ENCODE data around the gene MGST3. TPM values are rescaled to one million over a fixed set of nuclear protein-coding genes. Genes with fewer than 3 reads are reported as not detected.
"Not testable (repeated sequence)": the region's sequence is repeated elsewhere in the genome, so short reads cannot be mapped to it uniquely, and the experiment has no call there.

The MGST3 gene
- total RNA-seq, 1 experiment from 2014 or later: 148 TPM

GRCh38 chr1:165671526-165671925 is 40.5 kb downstream of the MGST3 start:
- Histone ChIP-seq H3K36me3 (peaks cover 48% of the 10 kb centered on the region), H3K4me3 (no peak overlapping the region), H3K27me3 (no peaks in the 10 kb centered on the region), H3K9me3 (peaks cover 1% of the 10 kb centered on the region; the same call in 1 of the 2 replicates)
- DNase-seq: no peak

GRCh38 chr1:165674599-165674998 is 43.6 kb downstream of the MGST3 start:
- Histone ChIP-seq H3K36me3 (peaks cover 56% of the 10 kb centered on the region), H3K4me3 (no peak overlapping the region), H3K9me3 (peaks cover 3% of the 10 kb centered on the region; the same call in 1 of the 2 replicates), H3K27me3 (no peaks in the 10 kb centered on the region)
- no peak for DNase-seq

GRCh38 chr1:165675794-165676193 is 44.8 kb downstream of the MGST3 start:
- Histone ChIP-seq H3K36me3 (peaks cover 66% of the 10 kb centered on the region), H3K27me3 (no peaks in the 10 kb centered on the region), H3K4me3 (no peak overlapping the region), H3K9me3 (peaks cover 3% of the 10 kb centered on the region; the same call in 1 of the 2 replicates)
- no peak for DNase-seq

- DNase-seq: no peak
- peaks cover 3% of the 10 kb centered on the region; the same call in 1 of the 2 replicates for H3K9me3 ChIP-seq
- peaks cover 78% of the 10 kb centered on the region for H3K36me3 ChIP-seq
- no peak overlapping the region for H3K4me3 ChIP-seq
- no peaks in the 10 kb centered on the region for H3K27me3 ChIP-seq
Measured at GRCh38 chr1:165678509-165678908, 47.5 kb downstream of the MGST3 start.

- Histone ChIP-seq H3K9me3 (peaks cover 3% of the 10 kb centered on the region; the same call in 1 of the 2 replicates), H3K27me3 (no peaks in the 10 kb centered on the region), H3K4me3 (no peak overlapping the region), H3K36me3 (peaks cover 80% of the 10 kb centered on the region)
- no peak for DNase-seq
Measured at GRCh38 chr1:165679282-165680036, 48.4 kb downstream of the MGST3 start.

GRCh38 chr1:165680303-165680702 is 49.3 kb downstream of the MGST3 start:
- peaks cover 3% of the 10 kb centered on the region; the same call in 1 of the 2 replicates for H3K9me3 ChIP-seq
- no peak for DNase-seq
- H3K36me3 ChIP-seq: peaks cover 78% of the 10 kb centered on the region
- no peak overlapping the region for H3K4me3 ChIP-seq
- H3K27me3 ChIP-seq: no peaks in the 10 kb centered on the region

GRCh38 chr1:165680773-165681172 is 49.7 kb downstream of the MGST3 start:
- peaks cover 74% of the 10 kb centered on the region for H3K36me3 ChIP-seq
- not testable (repeated sequence) for H3K9me3 ChIP-seq, H3K4me3 ChIP-seq, H3K27me3 ChIP-seq, DNase-seq

- peaks cover 55% of the 10 kb centered on the region for H3K36me3 ChIP-seq
Measured at GRCh38 chr1:165683848-165684485, 52.9 kb downstream of the MGST3 start.

GRCh38 chr1:165686121-165686970 is 55.3 kb downstream of the MGST3 start:
- H3K36me3 ChIP-seq: peaks cover 43% of the 10 kb centered on the region
- no peak for DNase-seq
- no peak overlapping the region for H3K4me3 ChIP-seq
- H3K27me3 ChIP-seq: no peaks in the 10 kb centered on the region
- no peaks in the 10 kb centered on the region for H3K9me3 ChIP-seq

More at GRCh38 chr1:165683848-165684485, 52.9 kb downstream of the MGST3 start:
- no peaks in the 10 kb centered on the region for H3K27me3 ChIP-seq
- DNase-seq: no peak
- H3K4me3 ChIP-seq: no peak overlapping the region
- no peaks in the 10 kb centered on the region for H3K9me3 ChIP-seq

GRCh38 chr1:165686971-165687433 is 56.0 kb downstream of the MGST3 start:
- Histone ChIP-seq H3K36me3 (peaks cover 38% of the 10 kb centered on the region), H3K4me3 (no peak overlapping the region), H3K27me3 (no peaks in the 10 kb centered on the region), H3K9me3 (no peaks in the 10 kb centered on the region)
- no peak for DNase-seq

GRCh38 chr1:165688046-165688445 is 57.0 kb downstream of the MGST3 start:
- Histone ChIP-seq H3K9me3 (no peaks in the 10 kb centered on the region; the same call in 1 of the 2 replicates), H3K4me3 (no peak overlapping the region), H3K36me3 (peaks cover 28% of the 10 kb centered on the region), H3K27me3 (no peaks in the 10 kb centered on the region)
- DNase-seq: no peak

- Histone ChIP-seq H3K4me3 (no peak overlapping the region), H3K36me3 (peaks cover 28% of the 10 kb centered on the region), H3K9me3 (peaks cover 12% of the 10 kb centered on the region), H3K27me3 (no peaks in the 10 kb centered on the region)
- no peak for DNase-seq
Measured at GRCh38 chr1:165695031-165695430, 64.0 kb downstream of the MGST3 start.

- peaks cover 15% of the 10 kb centered on the region for H3K36me3 ChIP-seq
- H3K4me3 ChIP-seq: peak overlapping the region; percentile 76
- peak; percentile 76 for DNase-seq
- H3K9me3 ChIP-seq: peaks cover 12% of the 10 kb centered on the region
- H3K27me3 ChIP-seq: no peaks in the 10 kb centered on the region; the same call in 1 of the 2 replicates
Measured at GRCh38 chr1:165696625-165697100, 65.6 kb downstream of the MGST3 start.

GRCh38 chr1:165697491-165697880 is 66.5 kb downstream of the MGST3 start:
- no peak for DNase-seq
- peak overlapping the region; percentile 76 for H3K4me3 ChIP-seq

GRCh38 chr1:165697881-165698760 is 67.1 kb downstream of the MGST3 start, which contains the start of gene ALDH9A1:
Gene ALDH9A1 (minus strand): TSS chr1:165698562. CDS start chr1:165698558, 4 bp downstream.
- Histone ChIP-seq H3K27me3 (no peaks in the 10 kb centered on the region; the same call in 1 of the 2 replicates), H3K4me3 (peak within 1 kb of the TSS; percentile 76), H3K36me3 (peaks cover 15% of the 10 kb centered on the region), H3K9me3 (peaks cover 12% of the 10 kb centered on the region)
- DNase-seq: peak; percentile 96

More at GRCh38 chr1:165697491-165697880, 66.5 kb downstream of the MGST3 start:
- H3K36me3 ChIP-seq: peaks cover 15% of the 10 kb centered on the region
- peaks cover 12% of the 10 kb centered on the region for H3K9me3 ChIP-seq
- H3K27me3 ChIP-seq: no peaks in the 10 kb centered on the region; the same call in 1 of the 2 replicates

- Histone ChIP-seq H3K27me3 (no peaks in the 10 kb centered on the region; the same call in 1 of the 2 replicates), H3K9me3 (peaks cover 12% of the 10 kb centered on the region), H3K36me3 (peaks cover 15% of the 10 kb centered on the region), H3K4me3 (peak overlapping the region; percentile 76)
- no peak for DNase-seq
Measured at GRCh38 chr1:165698761-165699052, 67.7 kb downstream of the MGST3 start.

Measured in MG63 (cell line).